Stimulated activated CD8-positive, alpha-beta memory T cell treated with anti-CD3 and anti-CD28 coated beads, Interleukin-15, amount 100 ng/mL, for 1 hour (primary cell): ENCODE results near the gene LIN37.

ENCODE experiments used
- DNase-seq: peaks from one replicate; pipeline ENCODE4 v3.0.0-alpha.2; 2020; ENCODE audit warnings: low read depth

Gene LIN37

GRCh38 chr19:35734889-35735288 lies 13.5 kb upstream of the LIN37 start:
- DNase-seq, result no peak

GRCh38 chr19:35736913-35737886 lies 11.2 kb upstream of the LIN37 start:
- no peak for DNase-seq

- no peak for DNase-seq
Observed at GRCh38 chr19:35738021-35738886, 10.1 kb upstream of the LIN37 start.

GRCh38 chr19:35738887-35739229 lies 9.5 kb upstream of the LIN37 start:
- DNase-seq, result no peak

GRCh38 chr19:35739275-35740107 lies 8.9 kb upstream of the LIN37 start:
- no peak for DNase-seq

GRCh38 chr19:35740108-35740422 lies 8.3 kb upstream of the LIN37 start:
- DNase-seq, result no peak

GRCh38 chr19:35740423-35741202 lies 7.8 kb upstream of the LIN37 start:
- DNase-seq, result peak; percentile 92

- DNase-seq, result no peak
Observed at GRCh38 chr19:35741203-35741515, 7.2 kb upstream of the LIN37 start.

- DNase-seq, result no peak
Observed at GRCh38 chr19:35742121-35742724, 6.2 kb upstream of the LIN37 start, which contains the start of gene IGFLR1. IGFLR1 (minus strand) TSS chr19:35742452; CDS start chr19:35741180, 1,272 bp downstream.

GRCh38 chr19:35743640-35744429 lies 4.5 kb upstream of the LIN37 start:
- DNase-seq, result no peak

- peak; percentile 84 for DNase-seq
Observed at GRCh38 chr19:35744430-35745327, 3.7 kb upstream of the LIN37 start.

GRCh38 chr19:35745328-35746086 lies 2.9 kb upstream of the LIN37 start, which contains the start of the genes PSENEN and U2AF1L4:
PSENEN (plus strand) TSS chr19:35745651; CDS start chr19:35745931, 280 bp downstream.
U2AF1L4 (minus strand) TSS chr19:35745418; CDS start chr19:35745391, 27 bp downstream.
- peak; percentile 88 for DNase-seq

- no peak for DNase-seq
Observed at GRCh38 chr19:35746087-35746462, 2.3 kb upstream of the LIN37 start.

- no peak for DNase-seq
Observed at GRCh38 chr19:35746531-35746930, 1.8 kb upstream of the LIN37 start.

- DNase-seq, result no peak
Observed at GRCh38 chr19:35750167-35750566, 1.8 kb downstream of the LIN37 start.

GRCh38 chr19:35751839-35752745 lies 3.7 kb downstream of the LIN37 start:
- DNase-seq, result no peak

GRCh38 chr19:35752746-35753350 lies 4.5 kb downstream of the LIN37 start:
- no peak for DNase-seq
